ELF-1 (cell line): ENCODE results near the gene ADIG.

ENCODE experiments used
- DNase-seq: peaks from one replicate; pipeline ENCODE4 v3.0.0-alpha.2; 2016; ENCODE audit warnings: low read depth, low spot score

Gene ADIG

GRCh38 chr20:38630727-38631126 is 49.7 kb downstream of the ADIG start:
- no peak for DNase-seq

- DNase-seq, result no peak
Measured at GRCh38 chr20:38631155-38632022, 50.4 kb downstream of the ADIG start.

GRCh38 chr20:38633577-38634093 is 52.6 kb downstream of the ADIG start:
- peak; percentile 87 for DNase-seq

GRCh38 chr20:38635721-38636288 is 54.8 kb downstream of the ADIG start:
- DNase-seq, result no peak
